ENCODE results near the gene RRM1.
"Not testable (repeated sequence)": the region's sequence is repeated elsewhere in the genome, so short reads cannot be mapped to it uniquely, and the experiment has no call there.

The RRM1 gene

DNA sequence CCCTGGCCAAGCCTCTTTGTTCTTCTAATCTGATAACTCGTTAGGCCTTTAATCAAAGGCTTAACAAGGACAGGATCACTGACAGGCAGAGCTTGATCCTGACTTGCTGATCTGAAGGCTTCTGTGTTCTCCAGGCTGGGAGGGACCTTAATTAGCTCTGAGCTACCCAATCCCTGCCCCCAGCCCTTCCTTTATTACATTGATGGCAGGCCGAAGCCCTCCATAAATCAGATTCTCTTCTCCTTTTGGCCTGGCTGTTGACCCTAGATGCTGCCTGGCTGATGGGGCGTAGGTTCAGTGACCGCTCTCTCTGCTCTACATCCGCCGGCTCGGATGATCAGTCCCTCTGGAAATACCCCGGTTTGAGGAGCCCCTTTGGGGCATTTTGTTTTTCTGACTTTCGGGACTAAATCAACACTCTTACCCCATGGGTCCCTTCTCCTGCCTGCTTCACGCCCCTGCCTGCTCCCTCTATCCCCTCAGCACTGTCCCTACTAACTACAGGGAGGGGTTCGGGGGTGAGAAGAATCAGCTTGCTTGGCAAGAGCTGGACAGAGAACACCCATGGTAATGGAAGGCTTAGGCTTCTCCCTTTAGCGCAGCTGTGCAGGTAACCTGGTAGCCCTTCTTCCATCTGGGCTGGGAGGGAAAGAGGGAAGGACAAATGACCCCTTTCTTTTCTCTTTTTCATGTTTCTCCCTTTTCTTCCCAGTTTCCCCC, 10.0 kb upstream of the RRM1 start:
- DNase-seq: no peak

DNA sequence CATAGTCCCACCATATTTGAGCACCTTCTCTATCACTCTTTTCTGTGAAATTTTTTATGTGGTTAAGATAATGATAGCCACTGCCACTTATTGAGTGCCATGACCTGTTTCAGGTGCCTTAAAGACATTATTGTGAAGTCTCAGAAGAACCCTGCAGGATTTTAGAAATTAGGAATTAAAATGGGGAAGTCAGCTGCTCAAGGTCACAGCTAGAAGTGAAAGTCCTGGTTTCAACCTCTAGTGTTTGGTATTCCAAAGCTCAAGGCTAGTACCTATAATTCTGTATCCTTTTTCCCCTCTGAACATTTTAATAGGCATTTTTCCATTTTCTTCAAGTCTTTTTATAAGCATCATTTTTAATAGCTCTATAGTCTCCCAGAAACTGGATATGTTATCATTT, 9.0 kb upstream of the RRM1 start:
- no peak for DNase-seq

DNA sequence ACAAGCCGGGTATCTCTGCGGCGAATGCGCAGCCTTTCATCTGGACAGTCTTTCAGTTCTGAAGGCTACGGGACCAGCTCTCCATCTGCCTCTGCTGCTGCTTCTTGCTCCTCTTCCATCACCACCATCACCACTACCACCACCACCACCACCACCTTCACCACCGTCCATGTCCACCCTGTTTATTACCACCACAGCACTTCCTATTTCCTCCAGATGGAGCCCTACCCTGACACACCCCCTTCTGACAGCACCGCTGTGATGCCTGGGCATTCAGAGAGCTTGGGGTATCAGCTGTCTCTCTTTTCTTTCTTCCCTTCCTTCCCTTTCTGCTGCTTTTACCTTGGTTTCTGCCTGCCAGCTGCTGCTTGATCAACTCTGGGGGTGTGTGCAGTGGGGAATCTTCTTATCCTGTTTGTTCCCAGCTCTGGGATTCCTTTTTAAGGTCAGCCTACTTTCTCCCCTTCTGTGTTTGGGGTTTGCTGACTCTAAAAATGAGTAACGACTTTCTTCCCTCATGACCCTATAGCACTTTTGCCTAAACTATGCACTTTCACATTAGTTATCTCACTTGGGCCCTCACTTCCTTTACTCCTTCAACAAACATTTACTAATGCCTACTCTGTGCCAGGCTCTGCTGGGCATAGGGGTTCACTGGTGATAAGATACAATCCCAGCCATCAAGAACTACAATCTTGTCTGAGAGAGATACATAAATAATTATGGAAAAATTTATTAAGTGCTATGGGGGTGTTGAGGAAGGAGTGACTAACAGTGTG, 7.8 kb upstream of the RRM1 start:
- DNase-seq: no peak

DNA sequence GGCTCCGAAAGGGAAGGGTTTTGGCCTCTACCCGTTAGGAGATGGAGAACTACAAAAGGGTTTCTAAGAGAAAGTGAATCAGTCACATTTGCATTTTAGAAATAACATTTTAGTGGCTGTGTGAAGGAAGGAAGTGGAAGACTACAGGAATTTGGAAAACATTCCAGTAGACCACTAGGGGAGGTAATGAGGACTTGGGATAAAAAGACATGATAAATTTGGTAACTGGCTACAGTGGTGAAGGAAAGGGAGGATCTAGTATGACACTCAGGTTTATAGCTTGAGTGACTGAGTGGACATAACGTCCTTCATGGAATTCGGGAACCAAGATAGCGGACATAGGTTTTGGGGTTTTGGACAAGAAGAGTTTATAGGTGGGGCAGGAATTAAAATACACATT, 7.0 kb upstream of the RRM1 start:
- DNase-seq: no peak

DNA sequence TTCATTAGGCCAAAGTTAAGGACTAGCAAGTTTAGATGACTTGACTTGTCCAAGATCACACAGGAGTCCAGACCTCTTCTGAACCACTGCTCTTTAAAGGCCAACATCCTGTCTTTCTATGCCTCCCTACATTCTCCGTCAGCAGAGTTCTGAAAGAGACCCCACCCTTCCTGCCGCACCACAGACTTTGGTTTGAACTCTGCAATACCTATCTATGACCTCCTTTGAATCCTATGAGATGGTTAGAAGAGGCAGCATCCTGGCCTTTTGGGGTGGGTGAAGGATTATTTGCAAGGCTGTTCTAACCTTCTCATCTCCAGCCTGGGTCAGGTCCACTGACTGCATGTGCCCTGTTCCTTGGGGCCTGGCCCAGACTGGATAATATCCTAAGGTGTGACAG, 4.3 kb upstream of the RRM1 start:
- no peak for DNase-seq

DNA sequence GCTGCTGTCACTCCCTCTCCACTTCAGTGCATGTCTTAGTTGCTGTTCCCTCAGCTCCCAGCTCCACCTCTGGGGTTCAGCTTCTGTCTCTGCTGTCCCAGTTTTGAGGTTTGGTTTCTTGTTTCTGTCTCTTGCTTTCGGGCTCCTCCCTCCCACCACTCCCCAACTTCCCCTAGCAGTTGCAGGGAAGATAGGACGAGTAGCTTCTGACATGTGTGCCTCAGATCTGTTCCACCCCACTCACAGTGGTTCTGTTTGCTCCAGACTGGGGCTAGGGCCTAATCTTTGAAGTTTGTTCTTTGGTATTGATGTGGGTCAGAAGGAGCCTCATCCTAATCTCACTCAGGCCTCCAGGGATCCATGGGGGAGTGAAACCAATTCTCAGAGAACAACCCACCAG, 2.6 kb upstream of the RRM1 start:
- no peak for DNase-seq

DNA sequence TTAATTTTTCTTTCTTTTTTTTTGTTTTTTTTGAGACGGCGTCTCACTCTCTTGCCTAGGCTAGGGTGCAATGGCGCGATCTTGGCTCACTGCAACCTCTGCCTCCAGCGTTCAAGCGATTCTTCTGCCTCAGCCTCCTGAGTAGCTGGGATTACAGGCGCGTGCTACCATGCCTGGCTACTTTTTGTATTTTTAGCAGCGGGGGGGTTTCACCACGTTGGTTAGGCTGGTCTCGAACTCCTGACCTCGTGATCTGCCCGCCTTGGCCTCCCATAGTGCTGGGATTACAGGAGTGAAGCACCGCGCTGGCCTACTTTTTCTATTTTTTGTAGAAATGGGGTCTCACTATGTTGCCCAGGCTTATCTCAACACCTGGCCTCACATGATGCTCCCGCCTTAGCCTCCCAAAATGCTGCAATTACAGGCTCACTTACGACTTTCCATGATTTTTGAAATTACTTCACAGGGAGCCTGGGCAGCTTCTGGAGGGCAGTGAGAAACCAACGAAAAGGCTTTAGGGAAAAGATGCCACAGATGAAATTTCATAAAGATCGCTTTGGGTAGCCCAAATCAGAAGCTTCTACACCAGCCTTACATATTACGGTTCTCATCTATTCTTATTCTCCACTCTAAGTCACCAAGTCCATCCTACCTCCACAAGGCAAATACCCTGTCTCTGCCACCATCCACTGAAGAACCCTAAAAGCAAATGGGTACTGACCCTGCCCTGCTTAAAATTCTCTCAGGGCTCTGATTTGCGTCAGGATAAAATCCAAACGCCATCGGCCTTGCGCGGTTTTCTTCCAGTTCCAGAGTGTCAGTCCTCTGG, 866 bp upstream of the RRM1 start:
- no peak for DNase-seq

DNA sequence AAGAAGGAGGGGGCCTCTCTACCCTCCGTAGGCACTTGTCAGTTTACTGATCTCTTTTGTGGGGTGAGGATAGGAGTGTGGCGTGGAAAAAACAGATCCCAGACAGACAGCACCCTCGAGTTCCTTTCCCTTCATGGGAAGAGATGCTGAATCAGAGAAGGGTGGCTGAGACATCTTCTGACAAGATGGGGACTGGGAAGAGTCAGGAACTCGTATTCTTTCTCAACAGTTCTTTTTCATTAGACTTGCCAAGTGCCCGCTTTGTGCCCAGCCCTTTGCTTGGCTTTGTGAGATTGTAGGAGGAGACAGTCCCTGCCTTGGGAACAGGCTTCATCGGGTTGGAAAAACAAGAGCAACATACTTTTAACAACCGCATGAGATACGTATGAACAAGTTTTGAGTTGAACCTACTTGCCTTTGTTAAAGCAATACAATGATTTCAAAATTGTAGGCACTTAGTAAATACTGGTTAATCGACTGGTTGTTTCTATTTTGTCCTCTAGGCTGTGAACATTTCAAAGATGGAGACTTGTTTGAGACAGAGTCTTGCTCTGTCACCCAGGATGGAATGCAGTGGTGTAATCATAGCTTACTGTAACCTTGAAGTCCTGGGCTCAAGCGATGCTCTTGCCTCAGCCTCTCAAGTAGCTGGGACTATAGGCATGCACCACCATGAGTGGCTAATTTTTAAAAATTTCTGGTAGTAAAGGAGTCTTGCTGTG, 1.1 kb downstream of the RRM1 start:
- no peak for DNase-seq

DNA sequence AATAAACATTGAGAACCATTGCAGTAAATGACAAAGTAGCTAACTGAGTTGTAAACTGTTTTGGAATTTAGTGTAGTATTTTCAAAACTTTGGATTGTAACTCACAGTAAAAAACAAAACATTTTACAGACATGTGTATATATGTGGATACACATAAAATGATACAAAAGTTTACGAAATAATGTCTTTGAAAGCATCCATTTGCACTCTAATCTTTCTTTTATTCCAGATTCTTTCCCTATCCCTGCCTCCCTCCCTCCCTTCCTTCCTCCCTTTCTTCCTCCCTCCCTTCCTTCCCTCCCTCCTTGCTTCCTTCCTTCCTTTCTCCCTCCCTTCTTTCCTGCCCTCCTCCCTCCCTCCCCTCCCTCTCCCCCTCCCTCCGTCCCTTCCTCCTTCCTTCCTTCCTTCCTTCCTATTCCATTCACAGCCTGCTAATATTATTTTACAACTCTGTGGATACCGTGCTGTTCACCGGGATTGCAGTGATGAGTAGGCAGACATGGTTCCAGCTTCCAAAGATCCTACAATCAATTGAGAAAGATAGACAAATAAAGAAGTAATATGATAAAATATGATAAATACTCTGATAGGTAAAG, 3.5 kb downstream of the RRM1 start:
- no peak for DNase-seq

DNA sequence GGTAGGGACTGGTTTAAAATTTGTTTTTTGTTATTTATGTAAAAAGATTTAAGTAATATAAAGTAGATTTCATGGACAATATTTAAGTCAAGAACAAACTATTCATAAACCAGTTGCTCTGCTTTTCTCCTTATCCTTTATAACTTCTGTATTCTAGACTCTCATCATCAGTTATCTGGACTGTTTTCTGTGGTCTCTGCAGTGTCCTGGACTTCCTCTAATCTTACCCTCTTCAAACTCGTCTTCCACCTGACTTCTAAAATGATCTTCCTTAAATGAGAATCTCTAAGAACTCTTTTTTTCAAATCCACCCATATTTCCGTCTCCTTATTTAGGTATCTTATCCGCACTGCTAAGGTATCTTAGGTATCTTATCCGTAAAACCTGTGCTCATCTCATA, 8.1 kb downstream of the RRM1 start:
- no peak for DNase-seq

DNA sequence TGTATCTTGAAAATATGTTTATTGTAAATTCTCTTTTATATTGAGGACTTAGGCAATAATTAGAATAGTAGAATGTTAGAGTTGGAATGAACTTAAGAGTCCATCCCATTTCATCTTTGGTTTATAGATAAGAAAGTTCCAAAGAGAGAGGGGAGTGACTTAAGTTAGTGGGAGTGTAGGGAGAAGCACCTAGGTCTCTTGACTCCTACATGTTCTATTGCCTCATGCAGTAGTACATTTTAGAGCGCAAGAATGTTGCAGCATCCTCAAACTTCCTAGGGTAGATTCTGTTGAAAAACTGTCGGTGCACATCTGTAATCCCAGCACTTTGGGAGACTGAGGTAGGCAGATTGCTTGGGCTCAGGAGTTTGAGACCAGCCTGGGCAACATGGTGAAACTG, 8.7 kb downstream of the RRM1 start:
- no peak for DNase-seq

DNA sequence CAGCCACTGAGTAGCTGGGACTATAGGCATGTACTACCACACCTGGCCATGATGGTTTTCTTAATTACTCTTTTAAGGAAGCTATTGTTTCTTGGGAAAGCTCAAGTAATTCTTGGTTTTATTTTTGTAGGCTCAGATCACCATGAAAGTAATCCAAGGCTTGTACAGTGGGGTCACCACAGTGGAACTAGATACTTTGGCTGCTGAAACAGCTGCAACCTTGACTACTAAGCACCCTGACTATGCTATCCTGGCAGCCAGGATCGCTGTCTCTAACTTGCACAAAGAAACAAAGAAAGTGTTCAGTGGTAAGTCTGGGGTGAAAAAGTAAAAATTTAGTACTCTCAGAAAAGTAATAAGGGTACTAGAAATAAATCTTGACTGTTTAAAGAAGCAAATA, 11.3 kb downstream of the RRM1 start:
- no peak for DNase-seq

DNA sequence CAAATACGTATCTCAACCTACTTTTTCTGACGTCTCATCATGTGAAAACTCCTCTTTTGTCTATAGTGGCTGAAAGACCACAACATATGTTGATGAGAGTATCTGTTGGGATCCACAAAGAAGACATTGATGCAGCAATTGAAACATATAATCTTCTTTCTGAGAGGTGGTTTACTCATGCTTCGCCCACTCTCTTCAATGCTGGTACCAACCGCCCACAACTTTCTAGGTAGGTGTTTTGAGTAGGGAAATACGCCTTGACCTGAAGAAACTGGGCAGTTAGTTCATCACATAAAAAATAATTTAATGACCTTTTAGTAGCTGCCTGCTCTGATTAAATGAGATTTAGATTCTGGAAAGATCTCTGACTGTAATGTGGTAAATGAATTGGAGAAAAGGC, 17.2 kb downstream of the RRM1 start:
- DNase-seq: no peak

DNA sequence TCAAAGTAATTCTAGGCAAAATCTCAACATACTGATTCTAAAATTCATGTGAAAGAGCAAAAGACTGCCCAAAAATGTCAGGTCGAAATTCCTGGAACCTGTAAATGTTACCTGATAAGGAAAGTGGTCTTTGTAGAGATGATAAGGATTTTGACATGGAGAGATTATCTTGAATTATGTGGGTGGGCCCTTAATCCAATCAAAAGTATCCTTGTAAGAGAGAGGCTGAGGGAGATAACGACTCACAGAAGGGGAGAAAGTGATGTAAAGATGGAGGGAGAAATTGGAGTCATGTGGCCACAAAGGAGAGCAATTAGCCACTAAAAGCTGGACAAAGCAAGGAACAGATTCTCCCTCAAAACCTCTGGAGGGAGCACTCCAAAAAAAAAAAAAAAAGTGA, 20.5 kb downstream of the RRM1 start:
- no peak for DNase-seq

DNA sequence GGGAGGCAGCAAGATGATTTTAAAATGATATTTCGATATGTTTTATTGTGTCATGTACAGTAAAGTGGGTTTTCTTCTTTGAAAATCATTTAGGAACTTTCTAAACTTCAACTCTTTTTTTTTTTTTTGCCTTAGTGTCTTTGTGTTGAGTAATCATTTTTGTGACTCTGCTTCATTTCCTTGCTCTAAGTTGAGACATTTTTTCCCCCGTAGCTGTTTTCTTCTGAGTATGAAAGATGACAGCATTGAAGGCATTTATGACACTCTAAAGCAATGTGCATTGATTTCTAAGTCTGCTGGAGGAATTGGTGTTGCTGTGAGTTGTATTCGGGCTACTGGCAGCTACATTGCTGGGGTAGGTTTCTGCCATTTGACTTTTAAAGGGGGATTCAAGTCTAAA, 23.5 kb downstream of the RRM1 start:
- no peak for DNase-seq

DNA sequence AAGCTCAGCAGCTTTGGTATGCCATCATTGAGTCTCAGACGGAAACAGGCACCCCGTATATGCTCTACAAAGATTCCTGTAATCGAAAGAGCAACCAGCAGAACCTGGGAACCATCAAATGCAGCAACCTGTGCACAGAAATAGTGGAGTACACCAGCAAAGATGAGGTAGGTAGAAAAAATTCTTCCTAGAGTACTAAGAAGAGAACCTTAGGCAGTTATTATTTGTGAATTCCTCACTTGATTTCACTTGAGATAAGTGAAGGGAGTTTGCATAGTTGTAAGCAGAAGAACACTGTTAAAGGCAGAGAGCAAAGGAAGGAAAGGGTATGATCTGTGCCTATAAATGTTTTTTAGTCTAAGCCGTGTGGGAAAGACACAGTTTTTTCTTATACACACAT, 28.6 kb downstream of the RRM1 start:
- no peak for DNase-seq

DNA sequence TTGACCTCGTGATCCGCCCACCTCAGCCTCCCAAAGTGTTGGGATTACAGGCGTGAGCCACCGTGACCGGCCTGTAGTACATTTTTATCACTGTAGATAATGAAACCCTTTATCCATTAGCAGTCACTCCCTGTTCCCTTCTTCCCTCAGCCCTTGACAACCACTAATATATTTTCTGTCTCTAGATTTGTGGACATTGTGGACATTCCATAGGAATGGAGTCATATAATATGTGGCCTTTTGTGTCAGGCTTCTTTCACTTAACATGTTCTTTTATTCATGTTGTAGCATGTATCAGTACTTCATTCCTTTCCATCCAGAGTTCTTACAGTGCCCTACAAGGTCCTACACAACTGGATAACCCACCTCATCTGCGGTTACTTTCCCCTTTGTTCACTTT, 30.5 kb downstream of the RRM1 start:
- no peak for DNase-seq

DNA sequence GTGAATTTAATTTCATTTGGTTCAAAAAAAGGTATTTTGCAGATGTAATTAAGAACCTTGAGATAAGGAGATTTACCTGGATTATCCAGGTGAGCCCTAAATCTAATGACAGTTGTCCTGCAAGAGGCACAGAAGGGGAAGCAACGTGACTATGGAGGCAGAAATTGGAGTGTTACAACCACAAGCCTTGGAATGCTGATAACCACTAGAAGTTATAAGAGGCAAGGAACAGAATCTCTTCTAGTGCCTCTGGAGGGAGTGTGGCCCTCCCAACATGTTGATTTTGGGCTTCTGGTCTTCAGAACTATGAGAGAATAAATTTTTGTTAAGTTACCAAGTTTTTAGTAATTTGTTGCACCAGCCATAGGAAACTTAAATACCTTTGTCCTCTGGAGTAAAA, 32.8 kb downstream of the RRM1 start:
- DNase-seq: no peak

DNA sequence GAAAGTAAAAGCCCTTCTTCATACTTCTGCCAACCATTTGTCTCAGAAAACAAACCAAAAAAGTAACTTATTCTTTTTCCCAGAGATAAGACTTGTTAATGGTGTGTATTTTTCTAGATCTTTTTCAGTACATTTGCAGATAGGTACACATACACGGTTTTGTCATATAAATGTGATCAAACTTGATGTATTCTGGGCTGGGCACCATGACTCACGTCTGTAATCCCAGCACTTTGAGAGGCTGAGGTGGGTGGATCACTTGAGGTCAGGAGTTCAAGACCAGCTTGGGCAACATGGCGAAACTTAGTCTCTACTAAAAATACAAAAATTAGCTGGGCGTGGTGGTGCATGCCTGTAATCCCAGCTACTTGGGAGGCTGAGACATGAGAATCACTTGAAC, 35.6 kb downstream of the RRM1 start:
- not testable (repeated sequence) for DNase-seq

DNA sequence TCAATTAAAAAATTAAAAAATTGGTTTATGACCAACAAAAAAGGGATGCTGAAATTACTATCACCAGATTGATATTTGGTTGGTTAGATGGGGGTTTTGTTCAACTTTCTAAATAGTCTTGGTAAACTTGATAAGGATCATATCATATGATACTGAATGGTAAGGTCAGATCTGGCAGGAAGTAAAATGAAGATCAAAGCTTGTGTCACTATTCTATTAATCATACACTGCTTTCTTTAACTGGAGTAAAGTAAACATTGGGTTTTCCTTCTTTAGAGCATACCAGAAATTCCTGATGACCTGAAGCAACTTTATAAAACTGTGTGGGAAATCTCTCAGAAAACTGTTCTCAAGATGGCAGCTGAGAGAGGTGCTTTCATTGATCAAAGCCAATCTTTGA, 40.2 kb downstream of the RRM1 start:
- no peak for DNase-seq

DNA sequence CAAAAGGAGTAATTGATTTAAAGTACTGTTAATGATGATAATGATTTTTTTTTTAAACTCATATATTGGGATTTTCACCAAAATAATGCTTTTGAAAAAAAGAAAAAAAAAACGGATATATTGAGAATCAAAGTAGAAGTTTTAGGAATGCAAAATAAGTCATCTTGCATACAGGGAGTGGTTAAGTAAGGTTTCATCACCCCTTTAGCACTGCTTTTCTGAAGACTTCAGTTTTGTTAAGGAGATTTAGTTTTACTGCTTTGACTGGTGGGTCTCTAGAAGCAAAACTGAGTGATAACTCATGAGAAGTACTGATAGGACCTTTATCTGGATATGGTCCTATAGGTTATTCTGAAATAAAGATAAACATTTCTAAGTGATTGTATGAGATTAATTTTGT, 43.9 kb downstream of the RRM1 start:
- no peak for DNase-seq

DNA sequence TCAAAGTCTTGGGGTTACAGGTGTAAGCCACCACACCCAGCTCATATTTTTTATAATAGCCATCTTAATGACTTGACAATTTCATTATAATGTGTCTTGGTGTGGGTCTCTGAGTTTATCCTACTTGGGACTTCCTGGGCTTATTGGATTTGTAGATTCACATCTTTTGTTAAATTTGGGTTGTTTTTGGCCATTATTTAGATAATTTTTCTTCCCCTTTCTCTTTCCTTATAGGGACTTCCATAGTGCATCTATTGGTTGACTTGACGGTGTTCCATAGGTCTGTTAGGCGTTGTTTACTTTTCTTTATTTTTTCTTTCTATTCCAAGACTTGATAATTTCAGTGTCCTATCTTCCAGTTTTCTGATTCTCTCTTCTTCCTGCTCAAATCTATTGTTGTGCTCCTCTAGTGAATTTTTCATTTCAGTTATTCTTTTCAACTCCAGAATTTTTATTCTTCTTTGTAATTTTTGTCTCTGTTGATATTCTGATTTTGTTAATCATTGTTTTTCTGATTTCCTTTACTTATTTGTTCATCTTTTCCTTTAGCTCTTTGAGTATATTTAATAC, 45.6 kb downstream of the RRM1 start:
- no peak for DNase-seq
